Parathyroid adenoma (tissue), 2 donors: ENCODE measurements around the gene SOWAHA.
"Not testable (repeated sequence)": the region's sequence is repeated elsewhere in the genome, so short reads cannot be mapped to it uniquely, and the experiment has no call there.

Experiments used
- H2AFZ ChIP-seq: fragments of 300-600 bp; sonication (generic); one replicate; pipeline ENCODE4 v1.7.0; 2017; ENCODE audit warnings: antibody characterized with exemption, mild to moderate bottlenecking
- H3K27ac ChIP-seq: fragments of 300-600 bp; sonication (generic); one replicate; pipeline ENCODE4 v1.7.0; 2017
- H3K27me3 ChIP-seq: fragments of 300-600 bp; sonication (generic); one replicate; pipeline ENCODE4 v1.7.0; 2017; ENCODE audit warnings: low read length; ENCODE audit not compliant: control insufficient read depth, insufficient read depth
- H3K36me3 ChIP-seq: fragments of 300-600 bp; sonication (generic); one replicate; pipeline ENCODE4 v1.7.0; 2017; ENCODE audit warnings: low read length; ENCODE audit not compliant: control insufficient read depth, insufficient read depth
- H3K4me1 ChIP-seq: fragments of 300-600 bp; sonication (generic); one replicate; pipeline ENCODE4 v1.7.0; 2017; ENCODE audit warnings: control low read depth
- H3K4me2 ChIP-seq: fragments of 300-600 bp; sonication (generic); one replicate; pipeline ENCODE4 v1.7.0; 2017; ENCODE audit warnings: low read length
- H3K4me3 ChIP-seq: fragments of 300-600 bp; sonication (generic); one replicate; pipeline ENCODE4 v1.7.0; 2017; ENCODE audit warnings: low read depth, low read length
- H3K79me2 ChIP-seq: fragments of 300-600 bp; sonication (generic); one replicate; pipeline ENCODE4 v1.7.0; 2017; ENCODE audit warnings: control low read depth
- H3K9ac ChIP-seq: fragments of 300-600 bp; sonication (generic); one replicate; pipeline ENCODE4 v1.7.0; 2017; ENCODE audit warnings: mild to moderate bottlenecking
- H3K9me3 ChIP-seq: fragments of 300-600 bp; sonication (generic); one replicate; pipeline ENCODE4 v1.7.0; 2017; ENCODE audit warnings: low read length; ENCODE audit not compliant: control insufficient read depth
- TF ChIP-seq, protein P1 (sequence below): fragments of 300-600 bp; sonication (generic); IDR thresholded peaks from one replicate; pipeline ENCODE4 v1.7.0; 2017; ENCODE audit warnings: antibody characterized with exemption, mild to moderate bottlenecking
- donor health status: primary hyperparathyroidism.

The SOWAHA gene

DNA sequence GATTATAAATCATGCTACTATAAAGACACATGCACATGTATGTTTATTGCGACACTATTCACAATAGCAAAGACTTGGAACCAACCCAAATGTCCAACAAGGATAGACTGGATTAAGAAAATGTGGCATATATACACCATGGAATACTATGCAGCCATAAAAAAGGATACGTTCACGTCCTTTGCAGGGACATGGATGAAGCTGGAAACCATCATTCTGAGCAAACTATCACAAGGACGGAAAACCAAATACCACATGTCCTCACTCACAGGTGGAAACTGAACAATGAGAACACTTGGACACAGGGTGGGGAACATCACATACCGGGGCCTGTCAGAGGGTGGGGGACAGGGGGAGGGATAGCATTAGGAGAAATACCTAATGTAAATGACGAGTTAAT is 7.2 kb upstream of the SOWAHA start:
- not testable (repeated sequence) for H3K27ac ChIP-seq, H3K4me3 ChIP-seq, H3K27me3 ChIP-seq, H3K36me3 ChIP-seq, H3K9me3 ChIP-seq, H3K79me2 ChIP-seq, H3K4me1 ChIP-seq, H3K9ac ChIP-seq, H2AFZ ChIP-seq, H3K4me2 ChIP-seq

DNA sequence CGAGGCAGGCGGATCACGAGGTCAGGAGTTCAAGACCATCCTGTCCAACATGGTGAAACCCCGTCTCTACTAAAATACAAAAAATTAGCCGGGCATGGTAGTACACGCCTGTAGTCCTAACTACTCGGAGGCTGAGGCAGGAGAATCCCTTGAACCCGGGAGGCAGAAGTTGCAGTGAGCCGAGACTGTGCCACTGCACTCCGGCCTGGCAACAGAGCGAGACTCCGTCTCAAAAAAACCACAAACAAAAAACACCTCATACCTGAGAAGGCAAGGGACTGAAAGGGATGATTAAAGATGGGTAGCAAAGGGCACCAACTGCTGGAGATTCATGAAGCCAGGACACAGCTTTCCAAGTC is 6.3 kb upstream of the SOWAHA start:
- H3K4me3 ChIP-seq, H3K4me2 ChIP-seq, H3K79me2 ChIP-seq, H3K27me3 ChIP-seq, H3K9me3 ChIP-seq, H3K27ac ChIP-seq, H2AFZ ChIP-seq, H3K9ac ChIP-seq, H3K4me1 ChIP-seq, H3K36me3 ChIP-seq: not testable (repeated sequence)

DNA sequence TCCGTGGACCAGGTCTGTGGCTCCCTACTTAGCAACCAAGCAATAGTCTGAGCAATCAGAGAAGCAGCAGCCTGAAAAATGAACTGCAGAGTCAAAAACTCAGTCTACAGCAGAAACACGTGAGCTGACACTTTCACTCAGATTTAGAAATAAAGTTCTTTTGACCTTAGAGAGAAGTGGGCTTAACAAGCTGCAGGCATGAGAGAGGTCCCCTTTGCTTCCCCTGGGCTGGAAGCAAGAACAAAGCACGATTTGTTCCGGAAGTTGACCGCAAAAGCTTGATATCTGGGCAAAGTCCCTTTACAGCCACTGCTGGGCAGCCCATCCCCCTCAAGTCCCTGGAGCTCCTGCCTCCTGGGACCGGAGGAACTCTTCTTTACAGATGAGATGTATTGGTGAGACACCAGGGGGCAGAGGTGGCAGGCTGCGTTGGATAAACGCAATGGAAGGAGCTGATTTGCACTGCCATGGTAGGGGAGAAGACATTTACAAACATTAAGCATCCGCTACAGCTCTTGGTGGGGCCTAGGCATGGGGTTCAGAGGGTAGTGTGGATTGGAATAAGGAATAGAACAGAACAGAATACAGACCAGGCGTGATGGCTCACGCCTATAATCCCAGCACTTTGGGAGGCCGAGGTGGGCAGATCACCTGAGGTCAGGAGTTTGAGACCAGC is 5.8 kb upstream of the SOWAHA start:
- Histone ChIP-seq H2AFZ (no peak overlapping the region), H3K79me2 (no peaks in the 10 kb centered on the region), H3K4me2 (no peak overlapping the region), H3K9ac (no peak overlapping the region), H3K9me3 (no peaks in the 10 kb centered on the region), H3K4me3 (no peak overlapping the region), H3K4me1 (no peaks in the 10 kb centered on the region), H3K27ac (no peak overlapping the region), H3K27me3 (no peaks in the 10 kb centered on the region), H3K36me3 (no peaks in the 10 kb centered on the region)
- TF ChIP-seq, protein P1, sequence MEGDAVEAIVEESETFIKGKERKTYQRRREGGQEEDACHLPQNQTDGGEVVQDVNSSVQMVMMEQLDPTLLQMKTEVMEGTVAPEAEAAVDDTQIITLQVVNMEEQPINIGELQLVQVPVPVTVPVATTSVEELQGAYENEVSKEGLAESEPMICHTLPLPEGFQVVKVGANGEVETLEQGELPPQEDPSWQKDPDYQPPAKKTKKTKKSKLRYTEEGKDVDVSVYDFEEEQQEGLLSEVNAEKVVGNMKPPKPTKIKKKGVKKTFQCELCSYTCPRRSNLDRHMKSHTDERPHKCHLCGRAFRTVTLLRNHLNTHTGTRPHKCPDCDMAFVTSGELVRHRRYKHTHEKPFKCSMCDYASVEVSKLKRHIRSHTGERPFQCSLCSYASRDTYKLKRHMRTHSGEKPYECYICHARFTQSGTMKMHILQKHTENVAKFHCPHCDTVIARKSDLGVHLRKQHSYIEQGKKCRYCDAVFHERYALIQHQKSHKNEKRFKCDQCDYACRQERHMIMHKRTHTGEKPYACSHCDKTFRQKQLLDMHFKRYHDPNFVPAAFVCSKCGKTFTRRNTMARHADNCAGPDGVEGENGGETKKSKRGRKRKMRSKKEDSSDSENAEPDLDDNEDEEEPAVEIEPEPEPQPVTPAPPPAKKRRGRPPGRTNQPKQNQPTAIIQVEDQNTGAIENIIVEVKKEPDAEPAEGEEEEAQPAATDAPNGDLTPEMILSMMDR = no peak

DNA sequence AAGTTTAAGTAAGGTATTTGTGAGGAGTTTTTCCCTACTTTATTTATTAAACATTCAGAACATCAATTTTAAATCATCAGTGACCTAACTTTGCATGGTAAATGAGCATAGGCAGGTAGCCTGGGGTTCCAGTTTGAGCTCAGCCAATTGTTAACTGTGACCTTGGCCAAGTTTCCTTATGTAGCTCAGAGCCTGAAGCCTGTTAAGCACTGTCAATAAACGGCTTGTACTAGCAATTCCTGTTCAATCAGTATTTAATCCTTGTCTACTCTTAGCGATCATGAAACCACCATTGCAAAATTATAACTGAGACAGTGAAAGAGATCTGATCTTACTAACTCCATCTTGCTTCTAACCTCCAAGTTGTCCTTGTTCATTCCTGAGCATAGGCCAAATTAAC is 4.7 kb upstream of the SOWAHA start:
- no peak overlapping the region for H3K4me3 ChIP-seq
- no peaks in the 10 kb centered on the region for H3K36me3 ChIP-seq
- no peak overlapping the region for H3K27ac ChIP-seq
- H3K4me2 ChIP-seq = no peak overlapping the region
- no peaks in the 10 kb centered on the region for H3K9me3 ChIP-seq
- no peak overlapping the region for H3K9ac ChIP-seq
- no peaks in the 10 kb centered on the region for H3K79me2 ChIP-seq
- H3K27me3 ChIP-seq = no peaks in the 10 kb centered on the region
- H2AFZ ChIP-seq = no peak overlapping the region
- TF ChIP-seq, protein P1 = no peak
- no peaks in the 10 kb centered on the region for H3K4me1 ChIP-seq

DNA sequence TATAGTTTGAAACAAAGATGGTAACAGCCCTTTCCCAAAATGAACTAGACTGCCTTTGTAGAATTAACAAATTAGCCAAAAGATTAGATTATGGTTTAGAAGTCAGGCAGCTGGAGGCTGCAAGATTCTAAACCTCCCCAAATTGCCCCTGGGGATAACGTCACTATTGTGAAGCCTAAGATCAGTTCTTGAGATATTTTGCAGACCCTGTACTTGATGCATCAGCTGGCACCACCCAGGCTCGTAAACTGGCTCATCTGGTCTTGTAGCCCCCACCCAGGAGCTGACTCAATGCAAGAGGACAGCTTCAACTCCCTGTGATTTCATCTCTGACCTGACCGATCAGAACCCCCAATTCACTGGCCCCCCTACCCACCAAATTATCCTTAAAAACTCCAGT is 4.2 kb upstream of the SOWAHA start:
- Histone ChIP-seq H3K9me3 (no peaks in the 10 kb centered on the region), H3K4me3 (no peak overlapping the region), H3K4me1 (no peaks in the 10 kb centered on the region), H3K4me2 (no peak overlapping the region), H3K9ac (no peak overlapping the region), H2AFZ (no peak overlapping the region), H3K36me3 (no peaks in the 10 kb centered on the region), H3K79me2 (no peaks in the 10 kb centered on the region), H3K27ac (no peak overlapping the region), H3K27me3 (no peaks in the 10 kb centered on the region)
- TF ChIP-seq, protein P1 = no peak

DNA sequence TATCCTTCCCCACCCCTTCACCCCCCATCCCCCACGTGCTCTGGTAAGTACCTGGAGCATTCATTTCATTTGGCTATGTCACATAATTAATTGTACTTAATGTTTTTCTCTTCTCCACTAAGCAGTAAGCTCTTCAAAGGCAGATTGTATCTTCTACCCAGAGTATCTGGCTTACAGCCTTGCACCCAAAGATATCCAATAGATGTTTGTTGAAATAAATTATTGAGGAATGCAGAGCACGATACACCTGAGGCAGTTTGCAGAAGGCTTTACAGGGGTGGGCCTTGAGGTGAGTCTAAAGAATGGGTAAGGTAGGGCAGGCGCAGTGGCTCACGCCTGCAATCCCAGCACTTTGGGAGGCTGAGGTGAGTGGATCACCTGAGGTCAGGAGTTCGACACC is 2.5 kb upstream of the SOWAHA start:
- Histone ChIP-seq H3K9me3 (no peaks in the 10 kb centered on the region), H3K9ac (no peak overlapping the region), H3K4me3 (no peak overlapping the region), H3K4me2 (no peak overlapping the region), H3K36me3 (no peaks in the 10 kb centered on the region), H2AFZ (no peak overlapping the region), H3K4me1 (no peaks in the 10 kb centered on the region), H3K27ac (no peak overlapping the region), H3K27me3 (no peaks in the 10 kb centered on the region), H3K79me2 (no peaks in the 10 kb centered on the region)
- TF ChIP-seq, protein P1 = no peak
